ENCODE results near the gene VAV2.

Gene VAV2

GRCh38 chr9:133850937-133851336, 141.2 kb downstream of the VAV2 start:
- no peak for ATAC-seq (ENCODE audit: low read depth)
- TF ChIP-seq CTCF (IDR thresholded peaks at IDR 0.05; ENCODE audit: poor library complexity, severe bottlenecking) = no peak
- Histone ChIP-seq H3K36me3 (ENCODE audit: low read depth) (peaks cover 4% of the 10 kb centered on the region; the same call in 1 of the 2 replicates), H3K27me3 (ENCODE audit: insufficient read depth, poor library complexity, severe bottlenecking) (no peaks in the 10 kb centered on the region), H3K4me3 (ENCODE audit: severe bottlenecking) (no peak overlapping the region), H3K4me1 (ENCODE audit: insufficient read depth, poor library complexity, severe bottlenecking) (peaks cover 6% of the 10 kb centered on the region), H3K27ac (ENCODE audit: poor library complexity, severe bottlenecking) (no peak overlapping the region), H3K9me3 (ENCODE audit: severe bottlenecking) (no peaks in the 10 kb centered on the region)
- no peak for DNase-seq (ENCODE audit: low spot score)

- no peak overlapping the region for H3K4me3 ChIP-seq (ENCODE audit: severe bottlenecking)
- DNase-seq (ENCODE audit: low spot score) (no peak), ATAC-seq (ENCODE audit: low read depth) (no peak)
- H3K36me3 ChIP-seq (ENCODE audit: low read depth) = peaks cover 4% of the 10 kb centered on the region; the same call in 1 of the 2 replicates
- H3K4me1 ChIP-seq (ENCODE audit: insufficient read depth, poor library complexity, severe bottlenecking) = no peaks in the 10 kb centered on the region
- no peak for TF ChIP-seq CTCF (IDR thresholded peaks at IDR 0.05; ENCODE audit: poor library complexity, severe bottlenecking)
- H3K27me3 ChIP-seq (ENCODE audit: insufficient read depth, poor library complexity, severe bottlenecking) = no peaks in the 10 kb centered on the region
- H3K9me3 ChIP-seq (ENCODE audit: severe bottlenecking) = no peaks in the 10 kb centered on the region
- no peak overlapping the region for H3K27ac ChIP-seq (ENCODE audit: poor library complexity, severe bottlenecking)
Measured at GRCh38 chr9:133850161-133850560, 142.0 kb downstream of the VAV2 start.

GRCh38 chr9:133849110-133849670, 142.9 kb downstream of the VAV2 start:
- TF ChIP-seq CTCF (IDR thresholded peaks at IDR 0.05; ENCODE audit: poor library complexity, severe bottlenecking) = no peak
- H3K4me1 ChIP-seq (ENCODE audit: insufficient read depth, poor library complexity, severe bottlenecking) = no peaks in the 10 kb centered on the region
- no peak for ATAC-seq (ENCODE audit: low read depth)
- H3K27ac ChIP-seq (ENCODE audit: poor library complexity, severe bottlenecking) = no peak overlapping the region
- no peaks in the 10 kb centered on the region for H3K27me3 ChIP-seq (ENCODE audit: insufficient read depth, poor library complexity, severe bottlenecking)
- DNase-seq (ENCODE audit: low spot score) = no peak
- peaks cover 4% of the 10 kb centered on the region; the same call in 1 of the 2 replicates for H3K36me3 ChIP-seq (ENCODE audit: low read depth)
- H3K4me3 ChIP-seq (ENCODE audit: severe bottlenecking) = no peak overlapping the region
- H3K9me3 ChIP-seq (ENCODE audit: severe bottlenecking) = no peaks in the 10 kb centered on the region

GRCh38 chr9:133848471-133849109, 143.5 kb downstream of the VAV2 start:
- Histone ChIP-seq H3K9me3 (ENCODE audit: severe bottlenecking) (no peaks in the 10 kb centered on the region), H3K4me1 (ENCODE audit: insufficient read depth, poor library complexity, severe bottlenecking) (no peaks in the 10 kb centered on the region), H3K36me3 (ENCODE audit: low read depth) (peaks cover 4% of the 10 kb centered on the region; the same call in 1 of the 2 replicates), H3K4me3 (ENCODE audit: severe bottlenecking) (no peak overlapping the region), H3K27me3 (ENCODE audit: insufficient read depth, poor library complexity, severe bottlenecking) (no peaks in the 10 kb centered on the region), H3K27ac (ENCODE audit: poor library complexity, severe bottlenecking) (no peak overlapping the region)
- DNase-seq (ENCODE audit: low spot score) = no peak
- no peak for TF ChIP-seq CTCF (IDR thresholded peaks at IDR 0.05; ENCODE audit: poor library complexity, severe bottlenecking)
- no peak for ATAC-seq (ENCODE audit: low read depth)

- ATAC-seq (ENCODE audit: low read depth) = no peak
- H3K9me3 ChIP-seq (ENCODE audit: severe bottlenecking) = no peaks in the 10 kb centered on the region
- H3K27ac ChIP-seq (ENCODE audit: poor library complexity, severe bottlenecking) = no peak overlapping the region
- H3K27me3 ChIP-seq (ENCODE audit: insufficient read depth, poor library complexity, severe bottlenecking) = no peaks in the 10 kb centered on the region
- no peak for TF ChIP-seq CTCF (IDR thresholded peaks at IDR 0.05; ENCODE audit: poor library complexity, severe bottlenecking)
- peaks cover 4% of the 10 kb centered on the region; the same call in 1 of the 2 replicates for H3K36me3 ChIP-seq (ENCODE audit: low read depth)
- H3K4me1 ChIP-seq (ENCODE audit: insufficient read depth, poor library complexity, severe bottlenecking) = no peaks in the 10 kb centered on the region
- DNase-seq (ENCODE audit: low spot score) = no peak
- H3K4me3 ChIP-seq (ENCODE audit: severe bottlenecking) = no peak overlapping the region
Measured at GRCh38 chr9:133846483-133847090, 145.5 kb downstream of the VAV2 start.
